Body of pancreas (tissue), 4 donors: ENCODE measurements around the gene SRPK2. TPM values are rescaled to one million over a fixed set of nuclear protein-coding genes. Genes with fewer than 3 reads are reported as not detected.

ENCODE experiments used
- ATAC-seq: fragments of 150-250 bp; one replicate; pipeline ENCODE4 v1.9.1; 2016
- DNase-seq, 4 donors: peaks; one replicate each; pipeline ENCODE4 v3.0.0-alpha.2; 2019
- H3K27ac ChIP-seq, 4 donors: fragments of 200-600 bp; sonication (generic); 1 replicate in 3 of 4; 2 replicates in 1 of 4; pipeline versions ENCODE4 v1.5.1 to v1.6.1; 2016 to 2019; ENCODE audit warnings: mild to moderate bottlenecking in 1 of 4, mixed read lengths in 1 of 4, moderate library complexity in 1 of 4
- H3K27me3 ChIP-seq, 2 donors: fragments of 200-600 bp; sonication (generic); one replicate each; pipeline ENCODE4 v1.6.0; 2016; ENCODE audit warnings: mild to moderate bottlenecking in 1 of 2
- H3K36me3 ChIP-seq, 2 donors: fragments of 200-600 bp; sonication (generic); replicated peaks in 1 of 2; 2 replicates each; pipeline ENCODE4 v1.5.1; 2016; ENCODE audit warnings: low read depth in 2 of 2; ENCODE audit not compliant: insufficient read depth in 1 of 2
- H3K4me1 ChIP-seq: fragments of 200-600 bp; sonication (generic); one replicate; pipeline ENCODE4 v1.6.0; 2016
- H3K4me3 ChIP-seq, 2 donors: fragments of 200-600 bp; sonication (generic); 1 replicate in 1 of 2; 2 replicates in 1 of 2; pipeline ENCODE4 v1.5.1; 2016 to 2019
- H3K9me3 ChIP-seq, 3 donors: fragments of 200-600 bp; sonication (generic); 1 replicate in 2 of 3; 2 replicates in 1 of 3; pipeline ENCODE4 v1.5.1; 2016
- POLR2A ChIP-seq, 3 donors: fragments of 450-650 bp; IDR thresholded peaks; one replicate each; pipeline ENCODE4 v1.6.1; 2016; ENCODE audit warnings: antibody characterized with exemption in 3 of 3, mild to moderate bottlenecking in 2 of 3
- WGBS, 2 donors: methylation state at CpG; one replicate each; pipeline ENCODE4 v1.1.5; 2017; 5-methylcytosine and 5-hydroxymethylcytosine counted together
- intact Hi-C: fragments of 100-400 bp; cut with DNase I; formaldehyde crosslinking; loops from one replicate; pipeline ENCODE4 v1.15.1; 2023
- total RNA-seq, 2 donors: library from RNA; depleted of rRNA; stranded (reverse); fragments of >200 nt; gene quantifications; one replicate each; pipeline ENCODE4 v1.1.0, GENCODE V29; 2016
- TF ChIP-seq, protein P1 (sequence below), 7 experiments: fragments of 450-650 bp in 4 of 7; fragments of 200-600 bp in 3 of 7; sonication (generic) in 3 of 7; IDR thresholded peaks; one replicate each; pipeline ENCODE4 v1.5.1; 2016 to 2019; ENCODE audit warnings: antibody characterized with exemption in 7 of 7

SRPK2 gene
- total RNA-seq, 2 donors from 2014 or later: 23.4 to 31.1 TPM

- H3K27ac ChIP-seq: peak overlapping the region in 1 of 4 donors; percentile 27
- no peak for ATAC-seq
- no peaks in the 10 kb centered on the region for H3K27me3 ChIP-seq
- H3K4me1 ChIP-seq: peaks cover 8% of the 10 kb centered on the region
- DNase-seq: no peak
- WGBS, 2 donors: 90 to 96% methylated on average over 18 of the region's 18 CpGs
- H3K9me3 ChIP-seq: no peaks in the 10 kb centered on the region
- intact Hi-C loops: no loop called here
- no peak overlapping the region for H3K4me3 ChIP-seq
- no peak for TF ChIP-seq POLR2A (IDR thresholded peaks at IDR 0.05)
- TF ChIP-seq, protein P1, sequence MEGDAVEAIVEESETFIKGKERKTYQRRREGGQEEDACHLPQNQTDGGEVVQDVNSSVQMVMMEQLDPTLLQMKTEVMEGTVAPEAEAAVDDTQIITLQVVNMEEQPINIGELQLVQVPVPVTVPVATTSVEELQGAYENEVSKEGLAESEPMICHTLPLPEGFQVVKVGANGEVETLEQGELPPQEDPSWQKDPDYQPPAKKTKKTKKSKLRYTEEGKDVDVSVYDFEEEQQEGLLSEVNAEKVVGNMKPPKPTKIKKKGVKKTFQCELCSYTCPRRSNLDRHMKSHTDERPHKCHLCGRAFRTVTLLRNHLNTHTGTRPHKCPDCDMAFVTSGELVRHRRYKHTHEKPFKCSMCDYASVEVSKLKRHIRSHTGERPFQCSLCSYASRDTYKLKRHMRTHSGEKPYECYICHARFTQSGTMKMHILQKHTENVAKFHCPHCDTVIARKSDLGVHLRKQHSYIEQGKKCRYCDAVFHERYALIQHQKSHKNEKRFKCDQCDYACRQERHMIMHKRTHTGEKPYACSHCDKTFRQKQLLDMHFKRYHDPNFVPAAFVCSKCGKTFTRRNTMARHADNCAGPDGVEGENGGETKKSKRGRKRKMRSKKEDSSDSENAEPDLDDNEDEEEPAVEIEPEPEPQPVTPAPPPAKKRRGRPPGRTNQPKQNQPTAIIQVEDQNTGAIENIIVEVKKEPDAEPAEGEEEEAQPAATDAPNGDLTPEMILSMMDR (IDR thresholded peaks at IDR 0.05): no peak
- no peaks in the 10 kb centered on the region for H3K36me3 ChIP-seq
These were observed 13.7 kb upstream of the SRPK2 start for GRCh38 chr7:105402221-105403095.

DNA sequence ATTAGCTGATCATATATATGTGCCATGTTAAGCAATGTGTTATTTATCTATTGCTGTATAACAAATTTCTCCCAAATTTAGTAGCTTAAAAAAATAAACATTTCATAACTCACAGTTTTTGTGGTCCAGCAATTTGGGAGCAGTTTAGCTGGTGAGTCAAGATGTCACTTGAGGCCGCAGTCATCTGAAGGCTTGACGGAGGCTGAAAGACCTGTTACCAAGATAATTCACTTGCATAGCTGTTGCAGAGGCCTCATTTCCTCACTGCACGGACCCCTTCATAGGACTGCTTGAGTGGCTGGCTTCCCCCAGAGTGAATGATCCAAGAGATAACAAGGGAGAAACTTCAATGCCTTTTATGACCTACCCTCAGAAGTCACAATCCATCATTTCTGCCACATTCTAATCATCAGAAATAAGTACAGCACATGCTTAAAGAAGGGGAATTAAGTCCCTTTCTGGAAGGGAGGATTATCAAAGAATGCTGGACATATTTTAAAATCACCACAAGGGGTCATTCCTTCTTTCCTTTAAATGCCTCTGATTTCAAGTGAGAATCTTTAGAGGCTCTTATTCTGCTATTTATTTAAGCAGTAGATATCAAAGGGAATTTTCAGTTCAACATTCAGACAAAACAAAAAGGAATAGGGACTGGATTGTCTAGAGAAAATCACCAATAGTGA, 10.5 kb upstream of the SRPK2 start:
- no peak for DNase-seq
- WGBS, 2 donors: 84 to 87% methylated on average over 3 of the region's 3 CpGs
- H3K27ac ChIP-seq: no peak overlapping the region
- intact Hi-C loops: no loop called here
- no peak for ATAC-seq
- H3K36me3 ChIP-seq: no peaks in the 10 kb centered on the region
- TF ChIP-seq, protein P1 (IDR thresholded peaks at IDR 0.05): peak in 4 of 7 experiments; percentile 19 to 28 (median 20)
- TF ChIP-seq POLR2A (IDR thresholded peaks at IDR 0.05): no peak
- peaks cover 13% of the 10 kb centered on the region for H3K4me1 ChIP-seq
- H3K9me3 ChIP-seq: no peaks in the 10 kb centered on the region
- H3K4me3 ChIP-seq: no peak overlapping the region
- H3K27me3 ChIP-seq: no peaks in the 10 kb centered on the region

GRCh38 chr7:105396566-105396965, 7.8 kb upstream of the SRPK2 start:
- no peak for DNase-seq
- Histone ChIP-seq H3K9me3 (no peaks in the 10 kb centered on the region), H3K27me3 (no peaks in the 10 kb centered on the region), H3K36me3 (no peaks in the 10 kb centered on the region), H3K4me3 (no peak overlapping the region), H3K27ac (no peak overlapping the region), H3K4me1 (peaks cover 8% of the 10 kb centered on the region)
- 21 to 38% methylated on average over 3 of the region's 3 CpGs for WGBS, 2 donors
- intact Hi-C loops: no loop called here
- no peak for ATAC-seq
- no peak for TF ChIP-seq POLR2A (IDR thresholded peaks at IDR 0.05)
- TF ChIP-seq, protein P1 (IDR thresholded peaks at IDR 0.05): no peak

- WGBS, 2 donors: 90 to 95% methylated on average over 5 of the region's 5 CpGs
- no peak for TF ChIP-seq POLR2A (IDR thresholded peaks at IDR 0.05)
- TF ChIP-seq, protein P1 (IDR thresholded peaks at IDR 0.05): no peak
- Histone ChIP-seq H3K4me1 (peaks cover 19% of the 10 kb centered on the region), H3K27ac (no peak overlapping the region), H3K4me3 (no peak overlapping the region), H3K36me3 (no peaks in the 10 kb centered on the region), H3K27me3 (no peaks in the 10 kb centered on the region), H3K9me3 (no peaks in the 10 kb centered on the region)
- DNase-seq (no peak), ATAC-seq (no peak)
- intact Hi-C loops: no loop called here
These were observed 2.7 kb upstream of the SRPK2 start for GRCh38 chr7:105391429-105391828.
